HG02588 (cell line): Measurements from ENCODE around the gene GXYLT1.
"Not testable (repeated sequence)": the region's sequence is repeated elsewhere in the genome, so short reads cannot be mapped to it uniquely, and the experiment has no call there.

Experiments used
- ATAC-seq: cut with Tn5 transposase; IDR thresholded peaks from one replicate; pipeline ENCODE4 v1.9.1; 2021; ENCODE audit warnings: mild to moderate bottlenecking, moderate library complexity; ENCODE audit not compliant: unreplicated experiment

GXYLT1 gene, protein sequence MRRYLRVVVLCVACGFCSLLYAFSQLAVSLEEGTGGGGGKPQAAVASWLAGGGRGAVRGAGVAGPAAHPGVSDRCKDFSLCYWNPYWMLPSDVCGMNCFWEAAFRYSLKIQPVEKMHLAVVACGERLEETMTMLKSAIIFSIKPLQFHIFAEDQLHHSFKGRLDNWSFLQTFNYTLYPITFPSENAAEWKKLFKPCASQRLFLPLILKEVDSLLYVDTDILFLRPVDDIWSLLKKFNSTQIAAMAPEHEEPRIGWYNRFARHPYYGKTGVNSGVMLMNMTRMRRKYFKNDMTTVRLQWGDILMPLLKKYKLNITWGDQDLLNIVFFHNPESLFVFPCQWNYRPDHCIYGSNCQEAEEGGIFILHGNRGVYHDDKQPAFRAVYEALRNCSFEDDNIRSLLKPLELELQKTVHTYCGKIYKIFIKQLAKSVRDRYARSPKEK

DNA sequence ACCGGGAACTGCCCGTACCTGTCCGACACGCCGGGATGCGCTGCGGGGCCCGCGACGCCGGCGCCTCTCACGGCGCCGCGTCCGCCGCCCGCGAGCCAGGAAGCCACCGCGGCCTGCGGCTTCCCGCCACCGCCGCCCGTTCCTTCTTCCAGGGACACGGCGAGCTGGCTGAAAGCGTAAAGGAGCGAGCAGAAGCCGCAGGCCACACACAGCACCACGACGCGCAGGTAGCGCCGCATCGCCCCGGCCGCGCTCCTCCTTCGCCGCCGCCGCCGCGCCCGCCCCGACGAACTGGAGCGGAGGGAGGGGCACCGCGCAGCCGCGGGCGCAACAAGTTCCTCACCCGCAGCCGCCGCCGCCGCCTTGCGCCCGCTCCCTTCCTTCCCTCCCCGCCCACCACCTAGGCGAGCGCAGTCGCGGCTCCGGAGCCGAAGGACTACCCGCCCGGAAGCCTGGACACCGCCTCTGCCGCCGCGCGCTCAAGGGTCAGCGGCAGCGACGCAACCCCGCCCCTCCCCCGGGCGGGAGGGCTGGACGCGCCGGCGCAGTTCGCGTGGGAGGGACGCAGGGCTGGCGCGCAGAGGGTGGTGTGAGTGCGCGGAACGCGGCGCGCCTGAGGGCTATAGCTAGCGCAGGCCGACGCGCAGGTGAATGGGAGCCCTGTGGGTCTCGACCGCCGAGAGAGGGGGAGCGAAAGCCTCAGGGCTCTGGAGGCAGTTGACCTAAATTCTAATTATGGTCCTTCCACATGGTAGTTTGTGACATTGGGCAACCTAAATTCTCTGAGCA, at the start of gene GXYLT1:
TSS of gene GXYLT1 (minus strand) at position 467 of the 789 bp plus-strand sequence. CDS start at position 239, 228 bp downstream.
- ATAC-seq = peak; percentile 93

DNA sequence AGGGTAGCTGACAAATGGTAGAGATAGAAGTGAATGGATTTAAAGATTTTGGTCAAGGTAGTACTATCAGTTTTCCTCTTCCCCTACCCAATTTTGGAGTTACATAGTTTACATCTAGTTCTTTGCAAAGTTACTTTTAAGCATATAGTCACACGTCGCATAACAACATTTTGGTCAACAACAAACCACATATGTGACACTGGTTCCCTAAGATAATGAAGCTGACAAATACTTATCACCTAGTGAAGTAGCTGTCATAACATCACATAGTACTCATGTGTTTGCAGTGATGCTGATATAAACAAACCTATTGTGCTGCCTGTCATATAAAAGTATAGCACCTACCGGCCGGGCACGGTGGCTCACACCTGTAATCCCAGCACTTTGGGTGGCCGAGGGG, 48.0 kb upstream of the GXYLT1 start:
- ATAC-seq = no peak

DNA sequence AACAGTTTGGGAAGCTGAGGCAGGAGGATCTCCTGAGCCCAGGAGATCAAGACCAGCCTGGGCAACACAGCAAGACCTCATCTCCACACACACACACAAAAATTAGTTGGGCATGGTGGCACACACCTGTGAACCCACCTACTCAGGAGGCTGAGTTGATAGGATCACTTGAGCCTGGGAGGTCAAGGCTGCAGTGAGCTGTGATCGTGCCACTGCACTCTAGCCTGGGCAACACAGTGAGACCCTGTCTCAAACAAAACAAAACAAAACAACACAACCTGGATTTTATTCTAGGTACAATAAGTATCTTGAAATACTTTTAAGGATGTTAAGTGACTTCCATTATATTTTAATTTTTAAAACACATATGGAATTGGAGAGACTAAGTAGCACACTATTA, 47.6 kb upstream of the GXYLT1 start:
- ATAC-seq = no peak

DNA sequence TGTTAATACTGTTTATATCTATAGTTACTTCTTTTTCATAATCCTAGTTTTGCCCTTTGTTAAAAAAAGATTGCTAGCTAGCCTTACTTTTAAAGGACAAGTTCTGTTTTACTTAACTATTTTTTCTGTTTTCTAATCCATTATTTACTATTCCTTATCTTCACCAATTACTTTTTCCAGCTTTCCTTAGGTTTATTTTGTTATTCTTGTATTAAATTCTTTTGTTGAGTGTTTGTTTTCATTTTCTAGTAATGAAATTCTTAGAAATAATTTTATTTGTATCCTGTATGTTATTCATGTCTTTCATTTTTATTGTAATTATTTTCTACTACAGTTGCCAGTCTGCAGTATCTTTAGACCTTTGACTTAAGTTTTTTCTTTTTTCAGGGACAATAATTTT, 45.7 kb upstream of the GXYLT1 start:
- ATAC-seq = no peak

DNA sequence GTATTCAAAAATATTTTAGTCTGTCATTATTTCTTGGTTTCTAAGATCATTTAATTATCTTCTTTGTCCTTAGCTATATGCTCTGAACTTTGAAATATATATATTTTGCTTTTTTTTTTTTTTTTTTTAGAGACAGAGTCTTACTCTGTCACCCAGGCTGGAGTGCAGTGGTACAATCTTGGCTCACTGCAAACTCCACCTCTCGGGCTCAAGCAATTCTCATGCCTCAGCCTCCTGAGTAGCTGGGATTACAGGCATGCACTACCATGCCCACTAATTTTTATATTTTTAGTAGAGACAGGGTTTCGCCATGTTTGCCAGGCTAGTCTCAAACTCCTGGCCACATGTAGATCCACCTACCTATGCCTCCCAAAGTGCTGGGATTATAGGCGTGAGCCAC, 43.6 kb upstream of the GXYLT1 start:
- ATAC-seq = not testable (repeated sequence)

DNA sequence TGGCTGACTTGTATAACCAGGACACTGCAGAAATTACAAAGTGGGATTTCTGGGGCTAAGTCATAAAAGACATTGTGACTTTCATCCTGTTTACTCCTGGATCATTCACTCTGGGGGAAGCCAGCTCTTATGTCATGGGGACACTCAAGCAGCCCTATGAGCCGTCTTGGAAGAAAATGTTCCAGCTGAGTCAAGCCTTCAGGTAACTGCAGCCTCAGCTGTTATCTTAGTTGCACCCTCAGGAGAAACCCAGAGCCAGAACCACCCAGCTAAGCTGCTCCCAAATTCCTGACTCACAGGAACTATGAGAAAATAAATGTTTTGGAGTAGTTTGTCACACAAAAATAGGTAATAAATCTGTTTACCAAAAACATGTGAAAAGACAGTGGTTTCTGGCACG, 43.1 kb upstream of the GXYLT1 start:
- ATAC-seq = no peak

DNA sequence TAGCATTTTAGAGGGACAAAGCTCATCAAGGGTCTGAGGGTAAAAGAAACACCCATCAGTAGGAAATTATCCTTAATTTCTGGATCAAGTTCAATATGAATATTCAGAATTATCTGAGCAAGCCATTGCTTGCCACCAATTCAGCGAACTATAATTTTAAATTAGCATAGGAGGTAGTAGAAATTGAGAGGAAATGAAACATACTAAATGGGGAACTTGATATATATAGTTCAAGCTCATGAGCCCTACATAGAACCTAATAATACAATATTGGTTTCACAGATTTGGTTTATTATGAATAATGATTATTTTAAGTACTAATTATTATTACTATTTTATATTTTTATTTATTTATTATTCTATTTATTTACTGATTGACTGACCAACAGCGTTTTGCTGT, 42.1 kb upstream of the GXYLT1 start:
- ATAC-seq = no peak

DNA sequence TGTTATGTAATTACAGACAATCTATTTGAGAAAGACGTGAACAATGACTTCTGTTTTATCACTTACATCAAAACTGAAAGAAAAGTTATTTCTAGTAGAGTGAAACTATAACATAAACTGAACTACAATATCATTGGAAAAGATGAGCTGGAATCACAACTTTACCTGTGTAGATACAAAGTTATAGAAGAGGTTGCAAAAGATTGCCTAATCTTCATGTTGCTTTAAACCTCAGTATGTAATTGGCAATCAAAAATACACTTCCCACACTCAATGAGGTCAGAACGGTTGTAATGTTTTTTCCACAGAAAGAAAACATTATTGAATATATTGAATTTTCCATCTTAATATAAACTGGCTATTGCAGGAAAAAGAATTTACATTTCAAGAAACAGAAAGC, 37.7 kb upstream of the GXYLT1 start:
- ATAC-seq = no peak

DNA sequence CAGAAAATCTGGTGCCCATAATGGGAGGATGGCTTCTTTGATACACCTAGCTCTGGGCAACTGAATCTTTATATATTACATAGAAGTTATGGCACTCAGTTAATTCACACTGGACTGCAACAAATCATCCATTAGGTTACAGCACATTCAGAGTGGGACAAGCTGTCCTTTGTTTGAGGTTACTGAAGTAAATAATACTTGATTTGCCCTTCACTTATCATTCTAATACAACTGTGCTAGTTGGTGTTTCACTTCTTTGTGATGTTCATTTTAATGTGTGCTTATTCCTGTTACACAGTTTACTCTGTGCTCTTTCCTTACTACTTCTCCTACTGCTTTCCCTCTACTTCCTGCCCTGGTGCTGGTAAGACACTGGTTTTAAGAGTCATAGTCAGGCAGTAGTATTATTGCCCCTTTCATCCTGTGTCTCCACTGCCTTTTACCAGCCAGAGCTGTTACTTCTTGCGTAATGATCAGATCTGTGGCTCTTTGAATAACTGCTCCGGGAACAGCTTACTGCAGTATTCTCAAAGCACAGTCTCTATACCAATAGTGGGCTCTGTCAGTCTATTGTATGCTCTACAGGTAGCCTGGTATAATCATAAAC, 36.4 kb upstream of the GXYLT1 start:
- ATAC-seq = no peak

DNA sequence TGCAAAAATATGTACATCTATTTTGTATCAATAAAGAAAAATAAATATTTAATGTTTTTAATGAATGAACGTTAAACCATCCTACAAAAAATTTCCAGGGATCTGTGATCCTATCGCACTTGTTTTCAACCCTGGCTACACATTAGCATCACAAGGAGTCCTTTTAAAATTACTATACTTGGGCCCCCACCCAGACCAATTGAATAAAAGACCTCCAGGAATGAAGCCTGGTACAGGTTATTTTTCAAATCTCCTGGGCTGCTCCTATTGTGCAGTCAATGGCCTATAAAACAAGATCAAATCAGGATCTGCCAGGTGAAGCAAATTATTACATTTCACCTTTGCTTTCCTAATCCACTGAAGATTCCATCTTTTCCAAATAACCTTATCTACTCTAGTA, 33.4 kb upstream of the GXYLT1 start:
- ATAC-seq = no peak

DNA sequence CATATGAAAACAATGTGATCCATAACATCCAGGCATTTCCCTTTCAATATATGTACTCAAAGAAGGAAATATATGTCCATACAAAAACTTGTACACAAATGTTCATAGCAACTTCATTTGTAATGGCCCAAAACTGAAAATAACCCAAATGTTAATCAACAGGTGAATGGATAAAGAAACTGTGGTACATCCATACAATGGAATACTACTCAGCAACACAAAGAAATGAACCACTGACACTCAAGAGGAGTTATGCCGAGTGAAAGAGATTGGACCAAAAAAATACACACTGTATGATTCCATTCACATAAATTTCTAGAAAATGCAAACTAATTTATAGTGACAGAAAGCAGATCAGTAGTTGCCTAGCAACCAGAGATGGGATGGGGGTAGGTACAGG, 30.3 kb upstream of the GXYLT1 start:
- ATAC-seq = no peak

DNA sequence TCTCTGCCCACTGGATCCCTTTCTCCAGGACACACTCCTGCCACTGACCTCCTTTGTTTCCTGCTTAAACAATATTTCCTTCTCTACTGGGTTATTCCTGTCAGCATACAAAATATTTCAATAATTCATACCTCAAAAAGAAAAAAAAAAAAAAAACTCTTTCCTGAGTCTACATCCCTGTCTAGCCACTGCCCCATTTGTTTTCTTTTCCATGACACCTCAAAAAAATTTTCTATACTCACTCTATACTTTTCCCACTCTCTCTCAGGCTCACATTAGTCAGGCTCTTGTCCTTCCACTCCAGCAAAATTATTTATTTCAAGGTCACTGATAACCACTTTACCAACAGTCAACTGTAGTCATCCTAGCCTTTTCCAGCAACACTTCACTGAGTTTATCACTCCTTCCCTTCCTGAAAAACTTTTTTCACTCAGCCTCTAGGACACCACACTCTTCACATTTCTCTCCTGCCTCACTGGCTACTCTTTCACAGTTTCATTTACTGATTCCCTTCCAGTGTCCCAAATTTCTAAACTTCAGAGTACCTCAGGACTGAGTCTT, 29.4 kb upstream of the GXYLT1 start:
- ATAC-seq = no peak

DNA sequence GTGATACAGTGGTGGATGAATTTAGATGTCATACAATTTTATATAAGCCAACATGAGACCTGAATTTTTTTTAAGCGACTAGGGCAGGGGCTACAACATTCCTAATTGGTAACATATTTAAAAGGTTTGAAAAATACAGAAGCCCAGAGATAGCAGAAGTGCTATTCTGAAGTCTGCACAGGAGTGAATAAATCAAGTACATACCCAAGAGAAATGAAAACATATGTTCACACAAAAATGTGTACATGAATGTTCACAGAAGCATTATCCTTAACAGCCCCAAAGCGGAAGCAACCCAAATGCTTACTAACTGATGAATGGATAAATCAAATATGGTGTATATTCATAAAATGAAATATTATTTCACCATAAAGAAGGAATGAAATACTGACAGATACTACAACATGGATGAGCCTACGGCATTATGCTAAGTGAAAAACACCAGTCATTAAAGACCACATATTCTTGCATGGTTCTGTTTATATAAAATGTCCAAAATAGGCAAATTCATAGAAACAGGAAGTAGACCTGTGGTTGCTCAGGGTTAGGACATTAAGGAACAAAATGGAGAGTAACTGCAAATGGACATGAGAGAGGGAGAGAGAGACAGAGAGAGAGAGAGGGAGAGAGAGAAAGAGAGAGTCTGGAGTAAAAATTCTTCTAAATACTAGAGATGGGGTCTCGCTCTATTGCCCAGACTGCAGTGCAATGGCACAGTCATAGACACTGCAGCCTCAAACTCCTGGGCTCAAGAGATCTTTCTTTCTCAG, 28.0 kb upstream of the GXYLT1 start:
- ATAC-seq = no peak

DNA sequence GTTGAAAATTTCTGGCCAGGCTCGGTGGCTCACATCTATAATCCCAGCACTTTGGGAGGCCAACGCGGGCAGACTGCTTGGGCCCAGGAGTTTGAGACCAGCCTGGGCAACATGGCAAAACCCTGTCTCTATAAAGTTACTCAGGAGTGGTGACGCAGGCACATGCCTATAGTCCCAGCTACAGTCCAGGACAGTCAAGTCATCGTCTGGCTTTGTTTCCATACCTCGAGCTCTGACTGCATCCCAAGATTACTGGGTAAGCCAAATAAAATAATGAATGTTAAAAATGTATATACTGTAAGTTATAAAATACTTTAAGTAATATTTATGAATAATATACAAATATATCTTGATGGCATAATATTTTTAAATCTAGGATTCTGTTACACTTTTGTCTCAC, 23.0 kb upstream of the GXYLT1 start:
- no peak for ATAC-seq

DNA sequence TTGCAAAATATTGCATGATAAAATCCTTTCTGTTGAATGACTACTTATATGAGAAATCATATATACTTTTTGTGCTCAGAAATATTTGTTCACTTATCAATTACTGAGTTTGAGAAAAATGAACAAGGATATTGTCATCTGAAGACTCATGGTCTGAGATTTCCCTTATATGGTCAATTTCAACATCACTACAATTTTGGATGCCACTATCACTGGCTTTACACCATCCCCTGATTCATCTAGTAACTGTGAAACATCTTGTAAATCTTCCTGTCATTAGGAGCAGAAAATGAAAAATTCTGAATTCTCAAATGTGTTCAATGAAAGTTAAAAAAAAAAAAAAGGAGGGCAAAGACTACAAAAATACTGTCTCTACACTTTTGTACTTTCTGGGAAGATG, 21.8 kb upstream of the GXYLT1 start:
- no peak for ATAC-seq

DNA sequence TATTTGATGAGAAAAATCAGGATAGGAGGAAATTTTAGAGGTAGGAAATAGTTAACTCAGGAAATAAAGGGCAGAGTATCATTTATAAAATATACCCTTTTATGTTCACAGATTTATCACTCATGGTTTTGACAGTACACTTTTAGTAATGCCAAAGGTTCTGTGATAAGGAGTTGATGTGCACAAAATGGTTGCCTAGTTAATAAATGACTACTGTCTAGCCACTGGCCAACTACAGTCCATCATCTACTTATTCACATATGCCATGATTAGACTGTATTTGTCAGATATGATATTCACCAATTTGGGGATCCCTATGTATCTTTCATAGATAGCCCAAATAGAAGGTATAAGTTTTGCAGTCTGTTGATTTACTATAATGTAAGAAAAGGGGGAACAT, 19.2 kb upstream of the GXYLT1 start:
- no peak for ATAC-seq

DNA sequence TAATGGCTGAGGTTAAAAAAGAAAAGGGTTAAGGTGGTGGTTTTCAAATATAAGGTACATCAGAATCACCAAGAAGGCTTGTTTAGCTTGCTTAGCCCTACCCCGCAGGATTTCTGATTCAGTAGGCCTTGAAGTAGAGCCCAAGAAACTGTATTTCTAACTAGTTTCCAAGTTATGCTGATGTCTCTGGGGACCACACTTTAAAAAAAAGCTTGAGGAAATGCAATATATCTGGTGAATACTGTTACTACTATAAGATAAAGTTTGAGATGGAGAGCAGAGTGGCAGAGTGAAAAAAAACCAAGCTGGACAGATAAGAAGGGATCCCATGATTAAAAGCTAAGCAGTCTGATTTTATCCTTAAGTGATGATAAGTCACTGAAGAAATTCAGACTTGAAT, 18.3 kb upstream of the GXYLT1 start:
- ATAC-seq = no peak

DNA sequence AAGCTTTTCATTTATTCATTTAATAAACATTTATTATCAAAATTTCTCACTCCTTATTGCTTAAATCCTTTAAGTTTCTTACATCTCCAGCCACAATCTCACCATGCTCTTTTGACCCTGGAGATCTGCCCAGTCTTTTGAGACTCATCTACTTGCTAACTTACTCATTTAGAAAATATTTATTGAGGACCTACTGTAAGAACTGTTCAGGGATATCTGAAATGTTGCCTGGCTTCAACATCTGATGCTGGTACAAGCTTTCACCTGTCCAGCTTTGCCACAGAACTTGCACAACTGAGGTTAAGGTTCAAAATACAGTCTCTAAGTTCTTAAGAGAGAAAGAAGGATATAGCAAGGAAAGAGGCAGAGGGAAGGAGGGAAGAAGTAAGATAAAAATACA, 17.5 kb upstream of the GXYLT1 start:
- ATAC-seq = no peak

DNA sequence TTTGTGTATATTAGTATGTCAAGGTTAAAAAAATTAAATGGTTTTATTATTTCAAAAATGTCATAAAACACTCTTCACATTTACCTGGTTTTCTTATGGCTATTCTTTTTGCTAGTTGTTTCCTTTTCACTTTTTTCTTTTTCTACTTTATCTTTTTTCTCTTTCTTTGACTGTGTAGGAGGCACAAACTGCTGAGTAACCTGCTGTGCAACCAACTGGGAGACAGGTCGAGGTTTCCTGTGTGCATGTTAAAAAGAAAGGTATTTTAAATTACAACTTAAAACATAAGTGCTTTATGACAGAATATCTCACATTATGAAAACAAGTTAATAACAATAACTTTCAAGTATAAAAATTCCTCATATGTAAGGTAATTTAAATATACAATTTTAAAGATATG, 16.9 kb upstream of the GXYLT1 start:
- ATAC-seq = no peak

DNA sequence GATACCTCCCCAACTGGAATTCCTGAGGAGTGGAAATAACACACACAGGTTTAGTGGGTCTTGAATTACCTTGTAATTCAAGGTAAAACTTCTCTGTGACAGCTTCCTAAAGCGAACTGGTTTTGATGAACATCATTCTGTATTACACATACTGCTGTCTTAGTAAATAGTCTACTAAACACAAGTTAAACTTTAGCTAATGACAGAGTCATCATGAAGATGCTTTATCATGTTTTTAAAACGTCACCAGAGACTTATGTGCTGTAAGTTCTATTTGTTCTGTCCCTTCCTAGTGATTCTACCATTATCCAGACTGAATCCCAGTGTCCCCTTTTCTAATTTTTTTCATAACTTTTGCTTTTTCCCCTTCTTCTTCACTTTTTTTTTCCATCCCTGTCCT, 11.6 kb upstream of the GXYLT1 start:
- ATAC-seq = no peak
